DOHH2 (cell line): ENCODE data around the gene IL17REL.

Source experiments
- H3F3A ChIP-seq: fragments of 200-600 bp; sonication (generic), shearing (Covaris generic); 2 replicates; pipeline ENCODE4 v1.6.0; 2016; ENCODE audit warnings: antibody characterized with exemption, mild to moderate bottlenecking; ENCODE audit not compliant: control insufficient read depth, insufficient read depth
- H3K27ac ChIP-seq: fragments of 200-600 bp; sonication (generic); 2 replicates; pipeline ENCODE4 v1.5.1; 2014; ENCODE audit warnings: low read depth, mild to moderate bottlenecking, low read length, moderate library complexity
- H3K27me3 ChIP-seq: fragments of 200-600 bp; sonication (generic); 2 replicates; pipeline ENCODE4 v1.6.1; 2014; ENCODE audit warnings: mild to moderate bottlenecking, low read length, mixed read lengths; ENCODE audit not compliant: control insufficient read depth
- H3K36me3 ChIP-seq: fragments of 200-600 bp; sonication (generic); 2 replicates; pipeline ENCODE4 v1.6.1; 2014; ENCODE audit warnings: mild to moderate bottlenecking, low read length, moderate library complexity, mixed read lengths; ENCODE audit not compliant: control insufficient read depth
- H3K4me1 ChIP-seq: fragments of 200-600 bp; sonication (generic); 2 replicates; pipeline ENCODE4 v1.6.1; 2014; ENCODE audit warnings: mild to moderate bottlenecking, low read length, mixed read lengths; ENCODE audit not compliant: control insufficient read depth
- H3K4me2 ChIP-seq: fragments of 200-600 bp; sonication (generic); 2 replicates; pipeline ENCODE4 v1.6.0; 2014; ENCODE audit warnings: mild to moderate bottlenecking, low read length, moderate library complexity
- H3K4me3 ChIP-seq: fragments of 200-600 bp; sonication (generic); 2 replicates; pipeline ENCODE4 v1.5.1; 2014; ENCODE audit warnings: mild to moderate bottlenecking, low read length, mixed read lengths
- H3K79me2 ChIP-seq: fragments of 200-600 bp; sonication (generic); 2 replicates; pipeline ENCODE4 v1.6.1; 2014; ENCODE audit warnings: mild to moderate bottlenecking, low read length, mixed read lengths; ENCODE audit not compliant: control insufficient read depth
- H3K9me2 ChIP-seq: fragments of 200-600 bp; sonication (generic); replicated peaks from 2 replicates; pipeline ENCODE4 v1.6.1; 2014; ENCODE audit warnings: mild to moderate bottlenecking, low read length, mixed read lengths; ENCODE audit not compliant: control insufficient read depth
- H3K9me3 ChIP-seq: fragments of 200-600 bp; sonication (generic); 2 replicates; pipeline ENCODE4 v1.6.1; 2014; ENCODE audit warnings: antibody characterized with exemption, low read length, mixed read lengths; ENCODE audit not compliant: control insufficient read depth, insufficient read depth
- H4K20me1 ChIP-seq: fragments of 200-600 bp; sonication (generic); 2 replicates; pipeline ENCODE4 v1.6.0; 2014; ENCODE audit warnings: low read depth, mild to moderate bottlenecking, antibody characterized with exemption, low read length, moderate library complexity; ENCODE audit not compliant: control insufficient read depth, insufficient read depth
- EZH2phosphoT487 ChIP-seq: fragments of 200-600 bp; sonication (generic); IDR thresholded peaks from 2 replicates; pipeline ENCODE4 v1.6.1; 2017; ENCODE audit warnings: borderline replicate concordance, mild to moderate bottlenecking, antibody characterized with exemption, low read length, moderate library complexity, mixed read lengths
- TF ChIP-seq, protein P1 (sequence below): fragments of 200-600 bp; sonication (generic); IDR thresholded peaks from one replicate; pipeline ENCODE4 v1.5.1; 2014; ENCODE audit warnings: antibody characterized with exemption, mild to moderate bottlenecking, low read depth, low read length; ENCODE audit not compliant: poor library complexity, severe bottlenecking

IL17REL gene

DNA sequence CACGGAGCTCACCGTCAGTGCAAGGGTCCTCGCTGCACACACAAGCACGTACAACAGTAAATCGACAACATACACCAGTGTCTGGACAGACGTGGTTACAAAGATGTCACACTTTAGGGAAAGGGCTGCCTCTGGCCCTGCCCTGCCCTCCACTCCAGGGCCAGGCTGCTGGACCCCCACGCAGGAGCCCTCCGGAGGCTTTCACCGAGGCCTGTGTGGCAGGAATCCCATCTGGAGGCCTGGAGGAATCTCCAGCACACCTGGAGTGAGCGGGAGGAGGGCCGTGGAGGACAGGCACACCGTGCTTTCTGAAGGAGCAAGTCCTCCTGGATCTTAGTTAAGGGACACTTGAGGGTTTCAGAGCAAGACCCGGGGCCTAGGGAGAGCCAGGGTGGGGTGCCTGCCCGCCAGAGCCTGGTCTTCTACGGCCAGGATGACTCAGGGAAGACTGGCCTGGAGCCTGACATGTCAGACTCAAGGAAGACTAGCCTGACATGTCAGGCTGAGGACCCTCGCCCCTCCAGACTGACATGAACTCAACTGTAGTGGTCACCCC is 54.1 kb downstream of the IL17REL start:
- Histone ChIP-seq H3K27me3 (no peaks in the 10 kb centered on the region), H3K36me3 (peaks cover 25% of the 10 kb centered on the region), H3F3A (peaks cover 6% of the 10 kb centered on the region), H3K27ac (no peak overlapping the region), H3K79me2 (peaks cover 33% of the 10 kb centered on the region), H3K4me2 (no peak overlapping the region), H3K4me3 (no peak overlapping the region), H3K4me1 (peaks cover 26% of the 10 kb centered on the region), H3K9me2 (no peaks in the 10 kb centered on the region), H3K9me3 (no peaks in the 10 kb centered on the region), H4K20me1 (peaks cover 18% of the 10 kb centered on the region)
- no peak for TF ChIP-seq EZH2phosphoT487
- TF ChIP-seq, protein P1, sequence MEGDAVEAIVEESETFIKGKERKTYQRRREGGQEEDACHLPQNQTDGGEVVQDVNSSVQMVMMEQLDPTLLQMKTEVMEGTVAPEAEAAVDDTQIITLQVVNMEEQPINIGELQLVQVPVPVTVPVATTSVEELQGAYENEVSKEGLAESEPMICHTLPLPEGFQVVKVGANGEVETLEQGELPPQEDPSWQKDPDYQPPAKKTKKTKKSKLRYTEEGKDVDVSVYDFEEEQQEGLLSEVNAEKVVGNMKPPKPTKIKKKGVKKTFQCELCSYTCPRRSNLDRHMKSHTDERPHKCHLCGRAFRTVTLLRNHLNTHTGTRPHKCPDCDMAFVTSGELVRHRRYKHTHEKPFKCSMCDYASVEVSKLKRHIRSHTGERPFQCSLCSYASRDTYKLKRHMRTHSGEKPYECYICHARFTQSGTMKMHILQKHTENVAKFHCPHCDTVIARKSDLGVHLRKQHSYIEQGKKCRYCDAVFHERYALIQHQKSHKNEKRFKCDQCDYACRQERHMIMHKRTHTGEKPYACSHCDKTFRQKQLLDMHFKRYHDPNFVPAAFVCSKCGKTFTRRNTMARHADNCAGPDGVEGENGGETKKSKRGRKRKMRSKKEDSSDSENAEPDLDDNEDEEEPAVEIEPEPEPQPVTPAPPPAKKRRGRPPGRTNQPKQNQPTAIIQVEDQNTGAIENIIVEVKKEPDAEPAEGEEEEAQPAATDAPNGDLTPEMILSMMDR = no peak

- H3K9me3 ChIP-seq = no peaks in the 10 kb centered on the region
- no peaks in the 10 kb centered on the region for H3K9me2 ChIP-seq
- H3K4me1 ChIP-seq = peaks cover 20% of the 10 kb centered on the region
- no peak for TF ChIP-seq EZH2phosphoT487
- TF ChIP-seq, protein P1 = no peak
- peaks cover 13% of the 10 kb centered on the region for H4K20me1 ChIP-seq
- no peaks in the 10 kb centered on the region for H3K27me3 ChIP-seq
- H3K27ac ChIP-seq = no peak overlapping the region
- H3K36me3 ChIP-seq = peaks cover 20% of the 10 kb centered on the region
- peaks cover under 1% of the 10 kb centered on the region; the same call in 1 of the 2 replicates for H3F3A ChIP-seq
- no peak overlapping the region for H3K4me3 ChIP-seq
- no peak overlapping the region for H3K4me2 ChIP-seq
- H3K79me2 ChIP-seq = peaks cover 27% of the 10 kb centered on the region
Measured at GRCh38 chr22:49957826-49958365, 54.7 kb downstream of the IL17REL start.

DNA sequence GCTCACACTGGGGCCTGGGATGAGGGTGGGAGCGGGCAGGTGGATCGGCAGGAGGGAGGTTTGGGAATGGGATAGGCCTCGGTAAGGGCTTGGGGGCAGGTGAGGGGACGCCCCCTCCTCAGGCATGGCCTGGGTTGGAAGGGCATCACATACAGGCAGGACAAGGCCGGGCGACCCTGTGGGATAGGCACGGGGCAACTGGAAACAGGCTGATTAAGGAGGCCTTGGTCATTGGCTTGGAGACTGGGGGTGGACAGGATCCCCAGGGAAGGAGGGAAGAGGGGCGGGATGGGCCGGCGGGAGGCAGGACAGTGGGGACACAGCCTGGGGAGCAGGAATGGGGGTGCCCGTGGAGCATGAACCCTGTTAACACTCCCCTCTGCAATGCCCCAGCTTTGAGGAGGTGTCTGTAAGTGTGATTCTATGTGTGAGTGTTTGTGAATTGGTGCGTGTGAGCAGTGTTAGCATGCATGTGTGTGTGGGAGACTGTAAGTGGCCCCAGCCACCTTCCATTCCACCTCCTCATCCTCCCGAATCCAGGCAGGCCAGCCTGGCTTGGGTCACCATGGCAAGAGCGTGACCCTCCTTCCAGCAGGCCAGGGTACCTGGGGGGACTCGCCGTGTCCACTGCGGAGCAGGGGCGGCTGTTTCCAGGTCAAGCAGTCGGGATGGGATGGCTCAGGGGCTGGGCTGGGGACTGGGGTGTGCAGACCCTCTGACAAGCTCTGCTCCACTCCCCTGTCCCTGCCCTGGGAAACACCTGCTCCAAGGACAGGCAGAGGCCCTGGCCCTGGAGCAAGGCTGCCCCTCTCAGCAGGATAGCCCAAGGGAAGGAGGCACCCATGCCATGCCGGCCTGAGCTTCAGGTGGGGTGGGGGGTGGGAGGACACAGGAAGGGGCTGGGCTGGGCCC is 55.4 kb downstream of the IL17REL start:
- no peaks in the 10 kb centered on the region for H3F3A ChIP-seq
- H4K20me1 ChIP-seq = peaks cover 6% of the 10 kb centered on the region
- peaks cover 20% of the 10 kb centered on the region for H3K79me2 ChIP-seq
- no peaks in the 10 kb centered on the region for H3K27me3 ChIP-seq
- no peak overlapping the region for H3K27ac ChIP-seq
- H3K36me3 ChIP-seq = peaks cover 13% of the 10 kb centered on the region
- H3K4me3 ChIP-seq = no peak overlapping the region
- no peaks in the 10 kb centered on the region for H3K9me2 ChIP-seq
- TF ChIP-seq, protein P1 = no peak
- TF ChIP-seq EZH2phosphoT487 = no peak
- H3K4me1 ChIP-seq = peaks cover 13% of the 10 kb centered on the region
- no peak overlapping the region for H3K4me2 ChIP-seq
- no peaks in the 10 kb centered on the region for H3K9me3 ChIP-seq
